ENCODE measurements around the gene STX16.

DNA sequence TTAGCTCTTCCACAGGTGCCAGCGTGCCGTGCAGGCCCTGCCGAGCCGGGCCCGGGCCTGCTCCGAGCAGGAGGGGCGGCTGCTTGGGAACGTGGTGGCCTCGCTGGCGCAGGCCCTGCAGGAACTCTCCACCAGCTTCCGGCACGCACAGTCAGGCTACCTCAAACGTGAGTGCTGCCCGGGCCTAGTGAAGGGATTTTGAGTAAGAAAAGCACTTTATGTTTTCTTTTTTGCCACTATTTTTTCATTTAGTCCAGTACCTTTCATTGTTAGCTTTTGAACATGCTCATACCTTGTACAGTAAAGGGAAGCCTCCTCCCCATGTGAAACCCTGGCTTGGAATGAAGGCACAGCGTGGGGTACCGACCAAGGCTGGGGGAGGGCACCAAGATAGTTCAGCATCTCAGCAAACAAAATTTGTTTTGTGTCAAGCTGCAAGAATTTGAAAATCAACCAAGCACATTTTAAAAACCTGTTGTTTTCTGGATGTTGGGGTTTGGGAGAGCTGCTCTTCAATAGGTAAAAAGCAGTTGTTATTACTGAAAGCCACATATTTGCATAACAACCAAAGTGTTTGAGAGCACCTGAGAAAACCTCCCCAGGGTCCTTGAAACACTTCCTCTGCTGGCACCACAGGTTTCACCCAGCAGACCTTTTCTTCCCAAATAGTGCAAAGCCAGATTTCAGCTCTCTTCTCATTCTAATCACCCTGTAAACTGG lies 18.4 kb downstream of the STX16 start:
- TF ChIP-seq POLR2A (IDR thresholded peaks at IDR 0.05; ENCODE audit: low read length) (no peak), GATA1 (IDR thresholded peaks at IDR 0.05; ENCODE audit: low read depth, low read length) (no peak)
